Measurements from ENCODE around the gene SCYGR5. TPM values are rescaled to one million over a fixed set of nuclear protein-coding genes. Genes with fewer than 3 reads are reported as not detected.
"Not testable (repeated sequence)": the region's sequence is repeated elsewhere in the genome, so short reads cannot be mapped to it uniquely, and the experiment has no call there.

The SCYGR5 gene
- total RNA-seq, result not detected

- POLR2A ChIA-PET, CTCF ChIA-PET: not testable (repeated sequence)
Measured at GRCh38 chr2:227666631-227667170, at the start of gene SCYGR5. SCYGR5 (plus strand) TSS chr2:227666804; CDS start chr2:227666804, 0 bp downstream.

GRCh38 chr2:227617316-227618230, 49.0 kb upstream of the SCYGR5 start, which contains the start of gene SCYGR4:
SCYGR4 (plus strand) TSS chr2:227617498; CDS start chr2:227617498, 0 bp downstream.
- DNase-seq (no peak), ATAC-seq (no peak)
- Mint-ChIP-seq H3K36me3 (ENCODE audit: low read depth) (no peaks in the 10 kb centered on the region), H3K27ac (no peak within 1 kb of the TSS), H3K4me3 (no peak within 1 kb of the TSS), H3K27me3 (peaks cover 13% of the 10 kb centered on the region), H3K4me1 (ENCODE audit: low read depth) (no peaks in the 10 kb centered on the region), H3K9me3 (no peaks in the 10 kb centered on the region)
- ChIA-PET POLR2A (no interaction called here), CTCF (no interaction called here)
- no peak for TF ChIP-seq CTCF (IDR thresholded peaks at IDR 0.05)
- intact Hi-C loops (cut with micrococcal nuclease), result no loop called here

More at GRCh38 chr2:227666631-227667170, at the start of gene SCYGR5:
- H3K36me3 Mint-ChIP-seq (ENCODE audit: low read depth); ATAC-seq; intact Hi-C loops (cut with micrococcal nuclease); DNase-seq; H3K27me3 Mint-ChIP-seq; H3K4me3 Mint-ChIP-seq; H3K9me3 Mint-ChIP-seq; H3K4me1 Mint-ChIP-seq (ENCODE audit: low read depth); H3K27ac Mint-ChIP-seq: not testable (repeated sequence)

GRCh38 chr2:227623226-227623625, 43.4 kb upstream of the SCYGR5 start:
- ChIA-PET CTCF (no interaction called here), POLR2A (no interaction called here)
- intact Hi-C loops (cut with micrococcal nuclease), result no loop called here
- no peak for DNase-seq
- no peaks in the 10 kb centered on the region for H3K9me3 Mint-ChIP-seq
- no peaks in the 10 kb centered on the region for H3K36me3 Mint-ChIP-seq (ENCODE audit: low read depth)
- no peak overlapping the region for H3K4me3 Mint-ChIP-seq
- no peaks in the 10 kb centered on the region for H3K4me1 Mint-ChIP-seq (ENCODE audit: low read depth)
- no peak for ATAC-seq
- no peak for TF ChIP-seq CTCF (IDR thresholded peaks at IDR 0.05)
- peaks cover 12% of the 10 kb centered on the region for H3K27me3 Mint-ChIP-seq
- no peak overlapping the region for H3K27ac Mint-ChIP-seq

- Mint-ChIP-seq H3K27me3 (peaks cover 19% of the 10 kb centered on the region), H3K4me3 (no peak overlapping the region), H3K9me3 (no peaks in the 10 kb centered on the region), H3K4me1 (ENCODE audit: low read depth) (no peaks in the 10 kb centered on the region), H3K36me3 (ENCODE audit: low read depth) (no peaks in the 10 kb centered on the region), H3K27ac (no peak overlapping the region)
- DNase-seq (no peak), ATAC-seq (no peak)
- intact Hi-C loops (cut with micrococcal nuclease), result no loop called here
- ChIA-PET POLR2A (no interaction called here), CTCF (interaction anchor here (0.7 kb wide), 1 partner anchor 140 kb away, joined by 3 read pairs; no protein-coding TSS in a partner anchor)
- no peak for TF ChIP-seq CTCF (IDR thresholded peaks at IDR 0.05)
Measured at GRCh38 chr2:227625420-227625819, 41.2 kb upstream of the SCYGR5 start.

- peaks cover 18% of the 10 kb centered on the region for H3K27me3 Mint-ChIP-seq
- no peak overlapping the region for H3K4me3 Mint-ChIP-seq
- no peaks in the 10 kb centered on the region for H3K4me1 Mint-ChIP-seq (ENCODE audit: low read depth)
- H3K9me3 Mint-ChIP-seq, result no peaks in the 10 kb centered on the region
- H3K36me3 Mint-ChIP-seq (ENCODE audit: low read depth), result no peaks in the 10 kb centered on the region
- ATAC-seq, result no peak
- no peak for TF ChIP-seq CTCF (IDR thresholded peaks at IDR 0.05)
- no peak for DNase-seq
- CTCF ChIA-PET, result no interaction called here
- POLR2A ChIA-PET, result no interaction called here
- H3K27ac Mint-ChIP-seq, result no peak overlapping the region
- intact Hi-C loops (cut with micrococcal nuclease), result no loop called here
Measured at GRCh38 chr2:227626580-227627151, 39.9 kb upstream of the SCYGR5 start.

Measured in activated CD8-positive, alpha-beta T cell treated with anti-CD3 and anti-CD28 coated beads for 36 hours (primary cell).